Endodermal cell (in vitro differentiated cells): ENCODE results near the gene KIAA0586. TPM values are rescaled to one million over a fixed set of nuclear protein-coding genes. Genes with fewer than 3 reads are reported as not detected.
"Not testable (repeated sequence)": the region's sequence is repeated elsewhere in the genome, so short reads cannot be mapped to it uniquely, and the experiment has no call there.

Experiments
- DNase-seq: peaks from one replicate; pipeline ENCODE4 v3.0.0-alpha.2; 2017
- H3K27ac ChIP-seq: 2 replicates; pipeline ENCODE4 v1.5.1; 2013; ENCODE audit warnings: mild to moderate bottlenecking, low read depth, low read length, moderate library complexity
- H3K27me3 ChIP-seq: 2 replicates; pipeline ENCODE4 v1.6.1; 2013; ENCODE audit warnings: mild to moderate bottlenecking, low read length, moderate library complexity; ENCODE audit not compliant: insufficient read depth, control insufficient read depth, poor library complexity, severe bottlenecking
- H3K36me3 ChIP-seq: 2 replicates; pipeline ENCODE4 v1.7.0; 2013; ENCODE audit warnings: mild to moderate bottlenecking, low read length, moderate library complexity; ENCODE audit not compliant: control insufficient read depth, insufficient read depth
- H3K4me1 ChIP-seq: one replicate; pipeline ENCODE4 v1.7.0; 2013; ENCODE audit warnings: low read length; ENCODE audit not compliant: control insufficient read depth, insufficient read depth
- H3K4me3 ChIP-seq: 2 replicates; pipeline ENCODE4 v1.5.1; 2013; ENCODE audit warnings: mild to moderate bottlenecking, low read length, moderate library complexity
- H3K9ac ChIP-seq: 2 replicates; pipeline ENCODE4 v1.6.1; 2013; ENCODE audit warnings: mild to moderate bottlenecking, low read length, moderate library complexity; ENCODE audit not compliant: poor library complexity, severe bottlenecking; ENCODE audit errors: extremely low read depth
- H3K9me3 ChIP-seq: 2 replicates; pipeline ENCODE4 v1.6.1; 2013; ENCODE audit warnings: mild to moderate bottlenecking, low read length, moderate library complexity; ENCODE audit not compliant: control insufficient read depth
- H3K27ac Mint-ChIP-seq: 2 replicates; pipeline ENCODE4 v1.8.0; 2020; ENCODE audit warnings: mixed read lengths
- H3K27me3 Mint-ChIP-seq: 2 replicates; pipeline ENCODE4 v1.8.0; 2021; ENCODE audit warnings: mild to moderate bottlenecking, mixed read lengths; ENCODE audit not compliant: insufficient read depth
- H3K36me3 Mint-ChIP-seq: 2 replicates; pipeline ENCODE4 v1.8.0; 2020; ENCODE audit warnings: low read depth, mixed read lengths
- H3K4me1 Mint-ChIP-seq: 2 replicates; pipeline ENCODE4 v1.8.0; 2020; ENCODE audit warnings: mixed read lengths
- H3K4me3 Mint-ChIP-seq: 2 replicates; pipeline ENCODE4 v1.8.0; 2020; ENCODE audit warnings: mild to moderate bottlenecking, moderate library complexity, mixed read lengths
- H3K9me3 Mint-ChIP-seq: 2 replicates; pipeline ENCODE4 v1.8.0; 2020; ENCODE audit warnings: mild to moderate bottlenecking, mixed read lengths
- WGBS, 2 experiments: methylation state at CpG; one replicate each; pipeline versions ENCODE4 v1.1.5 to v1.1.7; 2013; ENCODE audit warnings: missing lambda C conversion rate in 2 of 2, mixed read lengths in 1 of 2; ENCODE audit not compliant: insufficient coverage in 1 of 2, insufficient read length in 1 of 2; 5-methylcytosine and 5-hydroxymethylcytosine counted together
- total RNA-seq, 2 donors: library from RNA; stranded (reverse); fragmentation: NEBNext Ultra II Directional in 1 of 2; extraction: Animal tissue kit (Norgen Biotek cat#: 25700) in 1 of 2; gene quantifications; 2 replicates in 1 of 2; 3 replicates in 1 of 2; pipeline ENCODE4 v1.2.1, GENCODE V29; 2021
- TF ChIP-seq, protein P1 (sequence below): fragments of 200-600 bp; sonication (generic); conservative IDR thresholded peaks from 2 replicates; pipeline ENCODE4 v1.5.0; 2021; ENCODE audit warnings: antibody characterized with exemption, mild to moderate bottlenecking

The KIAA0586 gene
- total RNA-seq, 2 donors from 2014 or later: 14.2 to 26.4 TPM

DNA sequence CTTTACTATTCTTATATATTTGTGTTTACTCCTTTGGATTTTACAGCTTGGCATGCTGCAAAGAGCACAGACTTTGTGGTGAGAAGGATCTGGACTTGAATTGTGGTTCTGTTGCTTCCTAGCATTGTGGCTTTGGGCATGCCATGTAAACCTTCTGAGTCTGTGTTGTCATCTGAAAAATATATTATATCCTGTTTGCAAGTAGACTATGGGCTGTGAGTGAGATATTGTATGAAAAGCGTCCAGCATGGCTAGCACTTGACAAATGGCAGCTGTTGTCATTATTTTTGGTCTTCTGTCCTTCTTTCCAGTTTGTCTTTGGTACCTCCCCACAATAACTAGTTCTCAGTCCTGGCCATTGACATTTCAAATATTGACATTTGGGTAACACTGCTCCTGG lies 148.4 kb downstream of the KIAA0586 start:
- H3K4me3 ChIP-seq: no peak overlapping the region
- Mint-ChIP-seq H3K36me3 (no peaks in the 10 kb centered on the region), H3K4me1 (peaks cover 12% of the 10 kb centered on the region), H3K27ac (no peak overlapping the region), H3K27me3 (no peaks in the 10 kb centered on the region), H3K4me3 (no peak overlapping the region), H3K9me3 (peaks cover 3% of the 10 kb centered on the region)
- H3K27ac ChIP-seq: no peak overlapping the region
- H3K27me3 ChIP-seq: no peaks in the 10 kb centered on the region
- no peaks in the 10 kb centered on the region for H3K36me3 ChIP-seq
- DNase-seq: no peak
- TF ChIP-seq, protein P1, sequence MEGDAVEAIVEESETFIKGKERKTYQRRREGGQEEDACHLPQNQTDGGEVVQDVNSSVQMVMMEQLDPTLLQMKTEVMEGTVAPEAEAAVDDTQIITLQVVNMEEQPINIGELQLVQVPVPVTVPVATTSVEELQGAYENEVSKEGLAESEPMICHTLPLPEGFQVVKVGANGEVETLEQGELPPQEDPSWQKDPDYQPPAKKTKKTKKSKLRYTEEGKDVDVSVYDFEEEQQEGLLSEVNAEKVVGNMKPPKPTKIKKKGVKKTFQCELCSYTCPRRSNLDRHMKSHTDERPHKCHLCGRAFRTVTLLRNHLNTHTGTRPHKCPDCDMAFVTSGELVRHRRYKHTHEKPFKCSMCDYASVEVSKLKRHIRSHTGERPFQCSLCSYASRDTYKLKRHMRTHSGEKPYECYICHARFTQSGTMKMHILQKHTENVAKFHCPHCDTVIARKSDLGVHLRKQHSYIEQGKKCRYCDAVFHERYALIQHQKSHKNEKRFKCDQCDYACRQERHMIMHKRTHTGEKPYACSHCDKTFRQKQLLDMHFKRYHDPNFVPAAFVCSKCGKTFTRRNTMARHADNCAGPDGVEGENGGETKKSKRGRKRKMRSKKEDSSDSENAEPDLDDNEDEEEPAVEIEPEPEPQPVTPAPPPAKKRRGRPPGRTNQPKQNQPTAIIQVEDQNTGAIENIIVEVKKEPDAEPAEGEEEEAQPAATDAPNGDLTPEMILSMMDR: no peak
- H3K9ac ChIP-seq: no peak overlapping the region
- 90 to 100% methylated on average over 1 of the region's 1 CpG for WGBS, 2 experiments
- no peaks in the 10 kb centered on the region for H3K9me3 ChIP-seq
- no peaks in the 10 kb centered on the region for H3K4me1 ChIP-seq

- H3K9me3 ChIP-seq, H3K4me1 Mint-ChIP-seq, H3K36me3 ChIP-seq, H3K27me3 ChIP-seq, H3K27me3 Mint-ChIP-seq, H3K36me3 Mint-ChIP-seq, H3K27ac Mint-ChIP-seq, H3K9ac ChIP-seq, DNase-seq, H3K4me3 Mint-ChIP-seq, H3K4me3 ChIP-seq, H3K4me1 ChIP-seq, H3K27ac ChIP-seq: not testable (repeated sequence)
- H3K9me3 Mint-ChIP-seq: peaks cover 24% of the 10 kb centered on the region
Measured at GRCh38 chr14:58580035-58580434, 152.5 kb downstream of the KIAA0586 start.

DNA sequence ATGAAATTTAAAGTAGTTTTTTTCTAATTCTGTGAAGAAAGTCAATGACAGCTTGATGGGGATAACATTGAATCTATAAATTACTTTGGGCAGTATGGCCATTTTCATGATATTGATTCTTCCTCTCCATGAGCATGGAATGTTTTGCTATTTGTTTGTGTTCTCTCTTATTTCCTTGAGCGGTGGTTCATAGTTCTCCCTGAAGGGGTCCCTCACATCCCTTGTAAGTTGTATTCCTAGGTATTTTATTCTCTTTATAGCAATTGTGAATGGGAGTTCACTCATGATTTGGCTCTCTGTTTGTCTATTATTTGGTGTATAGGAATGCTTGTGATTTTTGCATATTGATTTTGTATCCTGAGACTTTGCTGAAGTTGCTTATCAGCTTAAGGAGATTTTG lies 153.9 kb downstream of the KIAA0586 start:
- H3K4me1 Mint-ChIP-seq, H3K36me3 Mint-ChIP-seq, H3K27me3 ChIP-seq, H3K4me1 ChIP-seq, H3K27ac Mint-ChIP-seq, H3K4me3 ChIP-seq, H3K9me3 ChIP-seq, H3K9ac ChIP-seq, DNase-seq, H3K27me3 Mint-ChIP-seq, H3K4me3 Mint-ChIP-seq, H3K27ac ChIP-seq, H3K36me3 ChIP-seq: not testable (repeated sequence)
- WGBS, 2 experiments: 100% methylated on average over 1 of the region's 1 CpG; no CpG with 5 or more reads in 1 of the 2 experiments
- H3K9me3 Mint-ChIP-seq: peaks cover 25% of the 10 kb centered on the region
- TF ChIP-seq, protein P1: peak; percentile 61

DNA sequence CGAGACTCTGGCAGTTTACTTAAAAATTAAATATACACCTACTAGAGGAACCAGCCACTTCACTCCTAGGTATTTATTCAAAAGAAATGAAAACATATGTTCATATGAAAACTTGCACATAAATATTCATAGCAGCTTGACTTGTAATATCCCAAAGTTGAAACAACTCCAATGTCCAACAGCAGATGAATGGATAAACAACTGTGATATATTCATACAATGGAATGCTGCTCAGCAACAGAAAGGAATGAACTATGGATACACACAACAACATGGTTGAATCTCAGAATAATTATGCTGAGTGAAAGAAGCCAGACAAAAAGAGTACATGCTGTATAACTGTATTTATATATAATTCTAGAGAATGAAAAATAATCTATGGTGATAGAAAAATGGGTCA lies 156.9 kb downstream of the KIAA0586 start:
- 83% methylated on average over 1 of the region's 1 CpG; no CpG with 5 or more reads in 1 of the 2 experiments for WGBS, 2 experiments
- Histone ChIP-seq H3K9me3 (peaks cover 14% of the 10 kb centered on the region), H3K4me3 (no peak overlapping the region), H3K27ac (no peak overlapping the region), H3K4me1 (no peaks in the 10 kb centered on the region), H3K36me3 (no peaks in the 10 kb centered on the region), H3K27me3 (no peaks in the 10 kb centered on the region), H3K9ac (no peak overlapping the region)
- H3K4me3 Mint-ChIP-seq: no peak overlapping the region
- TF ChIP-seq, protein P1: no peak
- H3K9me3 Mint-ChIP-seq: peaks cover 34% of the 10 kb centered on the region
- no peaks in the 10 kb centered on the region for H3K36me3 Mint-ChIP-seq
- no peak overlapping the region for H3K27ac Mint-ChIP-seq
- no peak for DNase-seq
- H3K27me3 Mint-ChIP-seq: peaks cover 2% of the 10 kb centered on the region
- no peaks in the 10 kb centered on the region for H3K4me1 Mint-ChIP-seq
